ENCODE results near the gene ZDHHC20.

ZDHHC20 gene

DNA sequence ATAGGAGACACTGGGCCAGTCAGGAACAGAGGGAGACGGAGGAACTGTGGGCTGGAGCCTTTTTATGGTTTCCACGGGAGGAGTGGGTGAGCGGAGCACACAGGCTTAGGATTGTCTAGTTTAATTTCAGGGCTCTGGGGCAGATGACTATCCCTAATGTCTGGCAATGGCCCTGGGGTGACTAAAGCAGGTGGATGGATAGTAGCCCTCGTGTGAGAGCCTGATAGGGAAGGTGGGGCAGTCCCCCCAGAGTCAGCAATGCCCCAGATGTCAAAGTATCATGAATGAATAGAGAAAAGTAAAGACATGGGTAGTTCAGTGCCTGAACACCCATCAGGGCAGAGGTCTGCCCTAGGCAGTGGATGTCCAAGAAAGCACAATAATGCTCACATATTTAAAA is 94.2 kb downstream of the ZDHHC20 start:
- Histone ChIP-seq H3K27me3 (replicated peaks; ENCODE audit: insufficient read depth, low read length) (no peaks in the 10 kb centered on the region), H4K20me1 (ENCODE audit: insufficient read depth, low read length) (no peaks in the 10 kb centered on the region), H3K4me1 (ENCODE audit: low read length) (no peaks in the 10 kb centered on the region), H3K9me2 (replicated peaks; ENCODE audit: insufficient read depth, low read length) (no peaks in the 10 kb centered on the region), H3K79me2 (ENCODE audit: low read length) (no peaks in the 10 kb centered on the region), H2AFZ (ENCODE audit: low read length) (no peak overlapping the region), H3K9ac (ENCODE audit: low read length) (no peak overlapping the region), H3K9me3 (replicated peaks; ENCODE audit: insufficient read depth, low read length) (no peaks in the 10 kb centered on the region), H3K36me3 (replicated peaks; ENCODE audit: insufficient read depth, low read length) (no peaks in the 10 kb centered on the region), H3F3A (ENCODE audit: insufficient read depth, low read length) (no peaks in the 10 kb centered on the region), H3K27ac (ENCODE audit: low read length) (no peak overlapping the region), H3K4me3 (ENCODE audit: low read length) (no peak overlapping the region), H3K4me2 (ENCODE audit: low read depth, low read length) (no peak overlapping the region)
- no peak for TF ChIP-seq EZH2 (optimal IDR thresholded peaks at IDR 0.05; ENCODE audit: low read depth, low read length)
- TF ChIP-seq, protein P1, sequence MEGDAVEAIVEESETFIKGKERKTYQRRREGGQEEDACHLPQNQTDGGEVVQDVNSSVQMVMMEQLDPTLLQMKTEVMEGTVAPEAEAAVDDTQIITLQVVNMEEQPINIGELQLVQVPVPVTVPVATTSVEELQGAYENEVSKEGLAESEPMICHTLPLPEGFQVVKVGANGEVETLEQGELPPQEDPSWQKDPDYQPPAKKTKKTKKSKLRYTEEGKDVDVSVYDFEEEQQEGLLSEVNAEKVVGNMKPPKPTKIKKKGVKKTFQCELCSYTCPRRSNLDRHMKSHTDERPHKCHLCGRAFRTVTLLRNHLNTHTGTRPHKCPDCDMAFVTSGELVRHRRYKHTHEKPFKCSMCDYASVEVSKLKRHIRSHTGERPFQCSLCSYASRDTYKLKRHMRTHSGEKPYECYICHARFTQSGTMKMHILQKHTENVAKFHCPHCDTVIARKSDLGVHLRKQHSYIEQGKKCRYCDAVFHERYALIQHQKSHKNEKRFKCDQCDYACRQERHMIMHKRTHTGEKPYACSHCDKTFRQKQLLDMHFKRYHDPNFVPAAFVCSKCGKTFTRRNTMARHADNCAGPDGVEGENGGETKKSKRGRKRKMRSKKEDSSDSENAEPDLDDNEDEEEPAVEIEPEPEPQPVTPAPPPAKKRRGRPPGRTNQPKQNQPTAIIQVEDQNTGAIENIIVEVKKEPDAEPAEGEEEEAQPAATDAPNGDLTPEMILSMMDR (IDR thresholded peaks at IDR 0.05; ENCODE audit: low read length): no peak
- TF ChIP-seq EZH2phosphoT487 (IDR thresholded peaks at IDR 0.05; ENCODE audit: low read length): no peak
- DNase-seq: no peak

DNA sequence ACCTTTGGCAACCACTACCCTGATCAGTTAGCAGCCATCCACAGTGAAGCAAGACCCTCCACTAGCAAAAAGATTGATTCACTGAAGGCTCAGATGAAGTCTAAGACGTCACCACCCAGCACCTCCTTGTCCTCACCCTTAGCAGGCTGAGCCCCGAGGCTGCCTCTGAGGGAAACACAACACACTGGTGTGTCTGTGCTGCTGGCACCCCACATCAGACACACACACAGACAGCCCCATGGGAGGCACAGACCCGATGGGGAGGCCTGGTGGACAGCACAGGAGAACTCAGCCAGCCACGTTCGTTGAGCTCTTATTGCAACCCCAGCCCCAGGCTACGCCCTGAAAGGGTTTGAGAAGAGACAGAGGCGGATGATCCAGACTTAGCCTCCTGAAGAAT is 94.7 kb downstream of the ZDHHC20 start:
- Histone ChIP-seq H3K4me2 (ENCODE audit: low read depth, low read length) (no peak overlapping the region), H3K79me2 (ENCODE audit: low read length) (no peaks in the 10 kb centered on the region), H3K9me3 (replicated peaks; ENCODE audit: insufficient read depth, low read length) (no peaks in the 10 kb centered on the region), H3K36me3 (replicated peaks; ENCODE audit: insufficient read depth, low read length) (no peaks in the 10 kb centered on the region), H3K27me3 (replicated peaks; ENCODE audit: insufficient read depth, low read length) (no peaks in the 10 kb centered on the region), H2AFZ (ENCODE audit: low read length) (no peak overlapping the region), H3K4me1 (ENCODE audit: low read length) (no peaks in the 10 kb centered on the region), H3F3A (ENCODE audit: insufficient read depth, low read length) (no peaks in the 10 kb centered on the region), H3K4me3 (ENCODE audit: low read length) (no peak overlapping the region), H3K9ac (ENCODE audit: low read length) (no peak overlapping the region), H4K20me1 (ENCODE audit: insufficient read depth, low read length) (no peaks in the 10 kb centered on the region), H3K27ac (ENCODE audit: low read length) (no peak overlapping the region), H3K9me2 (replicated peaks; ENCODE audit: insufficient read depth, low read length) (no peaks in the 10 kb centered on the region)
- no peak for DNase-seq
- no peak for TF ChIP-seq EZH2 (optimal IDR thresholded peaks at IDR 0.05; ENCODE audit: low read depth, low read length)
- TF ChIP-seq EZH2phosphoT487 (IDR thresholded peaks at IDR 0.05; ENCODE audit: low read length): no peak
- TF ChIP-seq, protein P1 (IDR thresholded peaks at IDR 0.05; ENCODE audit: low read length): no peak

DNA sequence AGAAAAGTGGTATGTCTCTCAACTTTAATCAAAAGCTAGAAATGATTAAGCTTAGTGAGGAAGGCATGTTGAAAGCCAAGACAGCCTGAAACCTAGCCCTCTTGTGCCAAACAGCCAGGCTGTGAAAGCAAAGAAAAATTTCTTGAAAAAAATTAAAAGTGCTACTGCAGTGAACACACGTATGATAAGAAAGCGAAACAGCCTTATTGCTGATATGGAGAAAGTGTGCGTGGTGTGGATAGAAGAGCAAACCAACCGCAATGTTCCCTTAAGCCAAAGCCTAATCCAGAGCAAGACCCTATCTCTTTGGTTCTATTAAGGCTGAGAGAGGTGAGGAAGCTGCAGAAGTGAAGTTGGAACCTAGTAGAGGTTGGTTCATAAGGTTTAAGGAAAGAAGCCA is 96.4 kb downstream of the ZDHHC20 start:
- H3K9me3 ChIP-seq (replicated peaks; ENCODE audit: insufficient read depth, low read length): no peaks in the 10 kb centered on the region
- H3F3A ChIP-seq (ENCODE audit: insufficient read depth, low read length): no peaks in the 10 kb centered on the region
- H3K79me2 ChIP-seq (ENCODE audit: low read length): no peaks in the 10 kb centered on the region
- no peaks in the 10 kb centered on the region for H4K20me1 ChIP-seq (ENCODE audit: insufficient read depth, low read length)
- no peaks in the 10 kb centered on the region for H3K9me2 ChIP-seq (replicated peaks; ENCODE audit: insufficient read depth, low read length)
- no peaks in the 10 kb centered on the region for H3K36me3 ChIP-seq (replicated peaks; ENCODE audit: insufficient read depth, low read length)
- TF ChIP-seq EZH2phosphoT487 (IDR thresholded peaks at IDR 0.05; ENCODE audit: low read length) (no peak), EZH2 (optimal IDR thresholded peaks at IDR 0.05; ENCODE audit: low read depth, low read length) (no peak)
- TF ChIP-seq, protein P1 (IDR thresholded peaks at IDR 0.05; ENCODE audit: low read length): no peak
- no peaks in the 10 kb centered on the region for H3K27me3 ChIP-seq (replicated peaks; ENCODE audit: insufficient read depth, low read length)
- H2AFZ ChIP-seq (ENCODE audit: low read length): no peak overlapping the region
- no peaks in the 10 kb centered on the region for H3K4me1 ChIP-seq (ENCODE audit: low read length)
- no peak overlapping the region for H3K9ac ChIP-seq (ENCODE audit: low read length)
- no peak overlapping the region for H3K27ac ChIP-seq (ENCODE audit: low read length)
- no peak overlapping the region for H3K4me3 ChIP-seq (ENCODE audit: low read length)
- DNase-seq: no peak
- H3K4me2 ChIP-seq (ENCODE audit: low read depth, low read length): no peak overlapping the region
